Measurements from ENCODE around the gene SLC22A13.

Gene SLC22A13

DNA sequence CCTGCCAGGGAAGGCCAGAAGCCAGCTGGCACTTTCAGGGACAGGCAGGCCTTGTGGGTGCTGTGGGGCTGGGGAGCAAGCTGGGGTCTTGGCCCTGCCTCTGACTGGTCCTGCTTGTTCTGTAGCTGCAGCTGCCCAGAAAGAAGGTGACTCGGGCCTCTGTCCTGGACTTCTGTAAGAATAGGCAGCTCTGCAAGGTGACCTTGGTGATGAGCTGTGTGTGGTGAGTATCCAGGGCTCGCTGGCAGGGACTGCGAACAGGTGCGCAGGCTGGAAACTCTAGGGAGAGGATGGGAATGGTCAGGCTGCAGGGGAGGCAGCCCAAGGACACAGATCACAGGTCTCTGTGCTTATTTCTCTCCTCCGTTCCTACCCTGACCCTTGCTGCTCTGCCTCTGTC lies 47.7 kb downstream of the SLC22A13 start:
- TF ChIP-seq, protein P1, sequence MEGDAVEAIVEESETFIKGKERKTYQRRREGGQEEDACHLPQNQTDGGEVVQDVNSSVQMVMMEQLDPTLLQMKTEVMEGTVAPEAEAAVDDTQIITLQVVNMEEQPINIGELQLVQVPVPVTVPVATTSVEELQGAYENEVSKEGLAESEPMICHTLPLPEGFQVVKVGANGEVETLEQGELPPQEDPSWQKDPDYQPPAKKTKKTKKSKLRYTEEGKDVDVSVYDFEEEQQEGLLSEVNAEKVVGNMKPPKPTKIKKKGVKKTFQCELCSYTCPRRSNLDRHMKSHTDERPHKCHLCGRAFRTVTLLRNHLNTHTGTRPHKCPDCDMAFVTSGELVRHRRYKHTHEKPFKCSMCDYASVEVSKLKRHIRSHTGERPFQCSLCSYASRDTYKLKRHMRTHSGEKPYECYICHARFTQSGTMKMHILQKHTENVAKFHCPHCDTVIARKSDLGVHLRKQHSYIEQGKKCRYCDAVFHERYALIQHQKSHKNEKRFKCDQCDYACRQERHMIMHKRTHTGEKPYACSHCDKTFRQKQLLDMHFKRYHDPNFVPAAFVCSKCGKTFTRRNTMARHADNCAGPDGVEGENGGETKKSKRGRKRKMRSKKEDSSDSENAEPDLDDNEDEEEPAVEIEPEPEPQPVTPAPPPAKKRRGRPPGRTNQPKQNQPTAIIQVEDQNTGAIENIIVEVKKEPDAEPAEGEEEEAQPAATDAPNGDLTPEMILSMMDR (IDR thresholded peaks at IDR 0.05): no peak
- H3K4me3 ChIP-seq: no peak overlapping the region
- DNase-seq (ENCODE audit: low spot score): no peak
- H3K27ac ChIP-seq: no peak overlapping the region

DNA sequence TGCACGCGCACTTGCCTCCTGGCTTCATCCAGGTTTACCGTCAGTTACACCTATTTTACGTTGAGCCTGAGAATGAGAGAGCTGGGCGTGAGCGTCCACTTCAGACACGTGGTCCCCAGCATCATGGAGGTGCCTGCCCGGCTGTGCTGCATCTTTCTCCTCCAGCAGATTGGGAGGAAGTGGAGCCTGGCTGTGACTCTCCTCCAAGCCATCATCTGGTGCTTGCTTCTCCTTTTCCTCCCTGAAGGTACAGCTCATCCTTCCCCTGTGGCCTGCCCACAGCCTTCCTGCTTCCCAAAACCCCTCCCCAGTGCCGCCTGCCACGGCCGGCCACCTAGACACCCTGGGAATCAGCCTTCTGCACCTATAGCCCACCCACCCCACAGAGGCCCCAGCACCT lies 48.1 kb downstream of the SLC22A13 start:
- no peak overlapping the region for H3K27ac ChIP-seq
- no peak overlapping the region for H3K4me3 ChIP-seq
- DNase-seq (ENCODE audit: low spot score): no peak
- TF ChIP-seq, protein P1 (IDR thresholded peaks at IDR 0.05): no peak

DNA sequence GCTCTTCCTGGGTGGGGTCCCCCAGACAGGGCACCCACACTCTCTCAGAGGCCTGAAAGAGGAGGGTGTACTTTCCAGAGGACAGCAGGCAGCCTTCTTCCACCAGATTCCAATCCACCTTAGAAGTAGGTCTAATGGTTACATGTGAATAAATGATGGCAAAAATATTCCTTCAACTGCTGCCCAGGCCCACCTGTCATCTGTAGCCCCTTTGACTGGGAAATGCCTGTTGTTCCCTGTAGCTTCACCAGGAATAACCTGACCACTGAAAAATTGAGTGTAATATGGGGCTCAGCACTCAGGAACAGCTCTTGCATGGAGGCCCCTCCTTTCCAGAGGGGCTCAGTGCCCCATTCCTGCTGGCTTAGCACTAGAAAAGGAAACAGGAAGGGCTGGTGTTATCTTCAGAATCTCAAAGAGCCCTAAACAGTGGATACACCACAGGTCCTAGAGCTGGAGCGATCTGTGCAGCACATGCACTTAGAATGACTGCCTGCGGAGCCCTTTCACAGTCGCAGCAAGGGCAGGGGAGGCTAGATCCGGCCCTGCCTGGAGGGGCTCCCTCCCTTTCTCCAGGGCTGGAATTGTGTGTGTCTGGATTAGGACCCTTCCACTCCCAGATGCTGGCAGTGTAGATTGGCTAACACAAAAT lies 48.6 kb downstream of the SLC22A13 start:
- Histone ChIP-seq H3K4me3 (no peak overlapping the region), H3K27ac (no peak overlapping the region)
- TF ChIP-seq, protein P1 (IDR thresholded peaks at IDR 0.05): no peak
- DNase-seq (ENCODE audit: low spot score): no peak

DNA sequence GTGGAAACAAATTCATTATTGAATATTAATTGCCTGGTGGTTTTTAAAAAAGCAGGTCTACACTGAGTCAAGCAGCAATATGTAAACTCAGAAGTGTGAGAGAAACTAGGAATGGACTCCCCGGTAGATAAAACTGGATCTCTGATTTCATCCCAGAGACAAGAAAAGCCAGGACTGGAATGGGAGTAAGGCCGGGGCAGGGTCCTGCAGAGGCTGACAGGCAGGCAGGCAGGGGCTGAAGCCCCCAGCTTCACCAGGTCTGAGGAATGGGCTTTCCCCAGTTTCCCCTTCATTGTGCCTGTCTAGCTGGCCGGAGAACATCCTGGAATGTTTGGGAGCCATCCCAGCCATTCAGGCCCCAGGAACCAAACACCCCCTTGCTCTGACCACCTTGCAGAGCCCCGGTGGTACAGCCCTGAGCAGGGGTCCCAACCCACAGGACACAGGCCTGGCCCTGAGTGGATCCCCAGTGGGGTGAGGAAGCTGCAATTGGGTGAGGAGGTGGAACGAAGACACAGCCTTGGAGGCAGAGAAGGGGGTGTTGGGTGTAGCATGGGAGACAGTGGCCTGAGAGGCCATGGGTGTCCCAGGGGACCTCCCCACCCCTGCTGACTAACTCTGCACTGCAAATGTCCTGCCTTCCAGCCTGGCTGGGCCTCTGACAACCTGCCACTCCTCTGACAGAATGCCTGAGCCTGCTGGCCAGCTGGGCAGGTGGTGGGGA lies 49.3 kb downstream of the SLC22A13 start:
- Histone ChIP-seq H3K27ac (no peak overlapping the region), H3K4me3 (no peak overlapping the region)
- DNase-seq (ENCODE audit: low spot score): no peak
- TF ChIP-seq, protein P1 (IDR thresholded peaks at IDR 0.05): no peak

DNA sequence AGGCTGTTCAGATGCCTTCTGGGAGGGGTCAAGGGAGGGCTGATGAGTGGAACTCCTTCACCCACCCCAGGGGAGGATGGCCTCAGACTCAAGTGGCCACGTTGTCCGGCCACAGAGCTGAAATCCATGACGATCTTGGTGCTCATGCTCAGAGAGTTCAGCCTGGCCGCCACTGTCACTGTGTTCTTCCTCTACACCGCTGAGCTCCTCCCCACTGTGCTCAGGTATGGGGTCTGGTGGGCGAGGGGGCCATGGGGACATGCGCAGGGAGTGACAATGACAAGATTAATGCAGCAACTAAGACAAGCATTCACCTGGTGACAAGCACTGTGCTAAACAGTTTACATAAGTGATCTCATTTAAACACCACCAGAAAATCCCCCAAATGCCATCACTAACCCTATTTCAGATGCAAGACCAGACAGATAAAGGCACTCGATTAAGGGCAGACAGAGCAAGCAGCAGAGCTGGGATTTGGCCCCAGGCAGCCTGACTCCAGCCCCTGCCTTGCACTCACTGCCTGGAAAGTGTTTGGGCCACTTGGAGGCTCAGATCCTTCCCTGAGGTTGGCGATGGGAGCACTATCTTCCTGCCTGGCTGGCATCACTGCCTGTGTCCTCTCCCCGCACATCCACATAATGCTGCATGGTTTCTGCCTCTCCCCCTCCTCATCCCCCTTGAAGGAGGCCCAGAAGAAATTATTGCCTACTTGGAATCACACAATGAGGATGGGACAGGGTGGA lies 50.0 kb downstream of the SLC22A13 start:
- TF ChIP-seq, protein P1 (IDR thresholded peaks at IDR 0.05): no peak
- DNase-seq (ENCODE audit: low spot score): no peak
- Histone ChIP-seq H3K4me3 (no peak overlapping the region), H3K27ac (no peak overlapping the region)

DNA sequence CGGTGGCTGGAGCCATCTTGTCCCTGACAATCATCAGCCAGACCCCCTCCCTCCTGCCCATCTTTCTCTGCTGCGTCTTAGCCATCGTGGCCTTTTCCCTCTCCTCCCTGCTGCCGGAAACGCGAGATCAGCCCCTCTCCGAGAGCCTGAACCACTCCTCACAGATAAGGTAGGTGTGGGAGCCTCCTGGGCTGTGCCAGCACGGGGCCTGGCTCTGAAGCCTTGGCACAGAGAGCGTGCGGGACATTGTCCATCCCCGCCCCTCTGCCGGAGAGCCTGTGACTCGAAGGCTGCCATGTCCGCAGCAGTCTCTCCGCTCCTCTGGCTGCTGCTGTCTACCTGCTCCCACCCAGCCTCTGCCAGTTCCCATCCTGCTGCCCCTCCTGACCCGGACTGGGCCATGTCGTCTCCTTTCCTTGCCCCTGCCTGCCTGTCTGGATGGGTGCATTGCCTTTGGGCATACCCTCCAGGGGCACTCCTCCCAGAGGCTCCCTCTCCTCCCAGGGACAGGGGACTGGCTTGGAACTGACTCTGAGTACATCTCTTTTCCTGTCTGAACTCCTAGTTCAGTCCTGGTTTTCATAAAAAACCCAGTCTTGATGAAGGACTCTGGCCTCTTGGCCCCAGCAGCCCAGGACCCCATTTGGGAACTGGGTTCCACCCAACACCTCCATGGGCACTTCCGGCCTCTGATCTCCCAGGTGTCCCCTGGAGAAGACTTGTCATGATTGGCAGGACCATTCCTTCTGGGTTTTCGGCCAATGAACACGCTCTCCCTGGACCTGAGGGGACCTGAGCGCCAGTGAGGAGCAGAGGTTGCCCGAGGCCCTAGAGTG lies 51.0 kb downstream of the SLC22A13 start:
- DNase-seq (ENCODE audit: low spot score): no peak
- TF ChIP-seq, protein P1 (IDR thresholded peaks at IDR 0.05): no peak
- no peak overlapping the region for H3K4me3 ChIP-seq
- no peak overlapping the region for H3K27ac ChIP-seq

All from coronary artery (tissue), 2 donors.